ENCODE results near the gene CELF3.

DNA sequence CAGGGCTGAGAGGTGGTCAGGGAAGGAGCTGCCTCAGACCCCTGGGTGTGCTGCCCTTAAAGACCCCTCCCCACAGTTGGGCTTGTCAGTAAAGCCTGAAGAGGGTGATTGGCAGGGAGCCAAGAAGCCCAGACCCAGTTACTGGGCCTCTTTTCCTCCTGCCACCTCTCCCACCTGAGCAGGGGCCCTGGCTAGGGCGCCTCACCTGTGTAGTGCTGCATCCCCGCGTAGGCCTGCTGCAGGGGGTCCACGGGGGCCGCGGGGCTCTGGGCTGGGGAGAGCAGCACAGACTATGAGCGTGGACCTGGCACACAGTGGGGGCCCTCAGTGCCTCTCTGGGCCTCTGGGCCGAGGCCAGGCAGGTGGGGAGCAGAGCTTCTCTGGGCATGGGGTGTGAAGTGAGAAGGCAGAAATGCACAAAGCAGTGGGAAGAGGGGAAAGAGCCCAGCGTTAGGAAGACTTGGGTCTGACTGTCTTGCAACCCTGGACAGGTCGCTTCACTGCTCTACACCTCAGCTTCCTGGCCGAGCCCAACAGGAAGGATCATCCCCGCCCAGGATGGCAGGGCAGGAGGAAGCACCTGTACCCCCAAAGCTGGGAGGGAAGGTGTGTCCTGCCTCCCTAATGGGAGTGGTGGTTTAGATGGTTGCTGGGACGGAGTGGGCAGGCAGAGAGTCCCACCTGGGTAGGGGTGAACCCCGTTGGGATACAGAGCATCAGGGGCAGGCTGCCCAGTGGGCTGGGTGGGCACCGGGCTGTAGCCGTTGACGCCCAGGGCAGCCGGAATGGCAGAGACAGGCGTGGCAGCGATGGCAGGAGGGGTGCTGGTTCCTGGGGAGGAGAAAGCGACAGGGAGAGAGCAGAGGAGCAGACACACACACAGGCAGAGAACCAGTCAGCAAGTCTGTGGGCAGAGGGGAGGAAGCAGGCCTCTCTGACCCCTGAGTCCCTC is 9.9 kb downstream of the CELF3 start:
- TF ChIP-seq IRF2 (CRISPR knock-in tag; IDR thresholded peaks at IDR 0.05; ENCODE audit: borderline replicate concordance, low read depth) (no peak), MLX (CRISPR knock-in tag; IDR thresholded peaks at IDR 0.05) (no peak), HMGXB4 (CRISPR knock-in tag; IDR thresholded peaks at IDR 0.05) (no peak), MAX (CRISPR knock-in tag; IDR thresholded peaks at IDR 0.05) (no peak), SP1 (CRISPR knock-in tag; conservative IDR thresholded peaks at IDR 0.05) (no peak), TEAD4 (CRISPR knock-in tag; IDR thresholded peaks at IDR 0.05) (no peak), NR3C1 (CRISPR knock-in tag; conservative IDR thresholded peaks at IDR 0.05; ENCODE audit: low read depth) (no peak), MYBL2 (CRISPR knock-in tag; IDR thresholded peaks at IDR 0.05) (no peak)
- TF ChIP-seq, protein P1, sequence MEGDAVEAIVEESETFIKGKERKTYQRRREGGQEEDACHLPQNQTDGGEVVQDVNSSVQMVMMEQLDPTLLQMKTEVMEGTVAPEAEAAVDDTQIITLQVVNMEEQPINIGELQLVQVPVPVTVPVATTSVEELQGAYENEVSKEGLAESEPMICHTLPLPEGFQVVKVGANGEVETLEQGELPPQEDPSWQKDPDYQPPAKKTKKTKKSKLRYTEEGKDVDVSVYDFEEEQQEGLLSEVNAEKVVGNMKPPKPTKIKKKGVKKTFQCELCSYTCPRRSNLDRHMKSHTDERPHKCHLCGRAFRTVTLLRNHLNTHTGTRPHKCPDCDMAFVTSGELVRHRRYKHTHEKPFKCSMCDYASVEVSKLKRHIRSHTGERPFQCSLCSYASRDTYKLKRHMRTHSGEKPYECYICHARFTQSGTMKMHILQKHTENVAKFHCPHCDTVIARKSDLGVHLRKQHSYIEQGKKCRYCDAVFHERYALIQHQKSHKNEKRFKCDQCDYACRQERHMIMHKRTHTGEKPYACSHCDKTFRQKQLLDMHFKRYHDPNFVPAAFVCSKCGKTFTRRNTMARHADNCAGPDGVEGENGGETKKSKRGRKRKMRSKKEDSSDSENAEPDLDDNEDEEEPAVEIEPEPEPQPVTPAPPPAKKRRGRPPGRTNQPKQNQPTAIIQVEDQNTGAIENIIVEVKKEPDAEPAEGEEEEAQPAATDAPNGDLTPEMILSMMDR (IDR thresholded peaks at IDR 0.05), result no peak
